Measurements from ENCODE around the gene ORC3.
"Not testable (repeated sequence)": the region's sequence is repeated elsewhere in the genome, so short reads cannot be mapped to it uniquely, and the experiment has no call there.

Gene ORC3

GRCh38 chr6:87663434-87663833 lies 73.5 kb downstream of the ORC3 start:
- DNase-seq = no peak

GRCh38 chr6:87664921-87665485 lies 75.1 kb downstream of the ORC3 start:
- DNase-seq = no peak

GRCh38 chr6:87667032-87667431 lies 77.1 kb downstream of the ORC3 start:
- DNase-seq = no peak

GRCh38 chr6:87668013-87668412 lies 78.1 kb downstream of the ORC3 start:
- no peak for DNase-seq

GRCh38 chr6:87669051-87669450 lies 79.1 kb downstream of the ORC3 start:
- DNase-seq = no peak

GRCh38 chr6:87670707-87671106 lies 80.8 kb downstream of the ORC3 start:
- no peak for DNase-seq

- DNase-seq = no peak
Measured at GRCh38 chr6:87671555-87672029, 81.7 kb downstream of the ORC3 start.

- DNase-seq = no peak
Measured at GRCh38 chr6:87672641-87673040, 82.7 kb downstream of the ORC3 start.

- DNase-seq = no peak
Measured at GRCh38 chr6:87673237-87673636, 83.3 kb downstream of the ORC3 start.

- DNase-seq = no peak
Measured at GRCh38 chr6:87674290-87674689, 84.4 kb downstream of the ORC3 start.

GRCh38 chr6:87675004-87675681 lies 85.2 kb downstream of the ORC3 start:
- DNase-seq = peak; percentile 69

- DNase-seq = no peak
Measured at GRCh38 chr6:87682310-87682709, 92.4 kb downstream of the ORC3 start.

- DNase-seq = no peak
Measured at GRCh38 chr6:87683890-87684289, 94.0 kb downstream of the ORC3 start.

- no peak for DNase-seq
Measured at GRCh38 chr6:87684895-87685654, 95.1 kb downstream of the ORC3 start.

- not testable (repeated sequence) for DNase-seq
Measured at GRCh38 chr6:87686636-87687205, 96.8 kb downstream of the ORC3 start.

- no peak for DNase-seq
Measured at GRCh38 chr6:87687296-87687695, 97.4 kb downstream of the ORC3 start.

- DNase-seq = not testable (repeated sequence)
Measured at GRCh38 chr6:87687893-87688292, 98.0 kb downstream of the ORC3 start.

- DNase-seq = no peak
Measured at GRCh38 chr6:87690441-87690840, 100.5 kb downstream of the ORC3 start.

GRCh38 chr6:87692086-87692485 lies 102.2 kb downstream of the ORC3 start:
- DNase-seq = no peak

- DNase-seq = not testable (repeated sequence)
Measured at GRCh38 chr6:87696817-87697216, 106.9 kb downstream of the ORC3 start.

GRCh38 chr6:87697581-87698546 lies 107.9 kb downstream of the ORC3 start:
- DNase-seq = no peak

- DNase-seq = no peak
Measured at GRCh38 chr6:87698547-87699006, 108.6 kb downstream of the ORC3 start.

All from NCI-H2029 (cell line).